Germinal center (tissue), 1 donor: ENCODE measurements around the gene SMPX.

ENCODE experiments used
- DNase-seq: peaks from one replicate; pipeline ENCODE4 v3.0.0; 2012; ENCODE audit warnings: mixed read lengths, low spot score

Gene SMPX

GRCh38 chrX:21744060-21744459 lies 13.9 kb downstream of the SMPX start:
- DNase-seq: no peak

- DNase-seq: no peak
Measured at GRCh38 chrX:21741869-21742701, 15.8 kb downstream of the SMPX start.

- no peak for DNase-seq
Measured at GRCh38 chrX:21741364-21741763, 16.6 kb downstream of the SMPX start.

- DNase-seq: no peak
Measured at GRCh38 chrX:21740329-21741274, 17.3 kb downstream of the SMPX start.

- DNase-seq: no peak
Measured at GRCh38 chrX:21738950-21739287, 19.0 kb downstream of the SMPX start.

GRCh38 chrX:21738210-21738949 lies 19.5 kb downstream of the SMPX start:
- DNase-seq: no peak

- no peak for DNase-seq
Measured at GRCh38 chrX:21735768-21736127, 22.2 kb downstream of the SMPX start.

GRCh38 chrX:21735038-21735767 lies 22.7 kb downstream of the SMPX start:
- no peak for DNase-seq

GRCh38 chrX:21734175-21734574 lies 23.7 kb downstream of the SMPX start:
- no peak for DNase-seq

- no peak for DNase-seq
Measured at GRCh38 chrX:21733705-21734104, 24.2 kb downstream of the SMPX start.

GRCh38 chrX:21730026-21730425 lies 27.9 kb downstream of the SMPX start:
- no peak for DNase-seq

GRCh38 chrX:21728276-21728968 lies 29.5 kb downstream of the SMPX start:
- DNase-seq: no peak

- DNase-seq: no peak
Measured at GRCh38 chrX:21725916-21726315, 32.0 kb downstream of the SMPX start.

- DNase-seq: peak; percentile 3
Measured at GRCh38 chrX:21725496-21725895, 32.4 kb downstream of the SMPX start.

GRCh38 chrX:21723814-21724213 lies 34.1 kb downstream of the SMPX start:
- DNase-seq: no peak

- no peak for DNase-seq
Measured at GRCh38 chrX:21723084-21723483, 34.8 kb downstream of the SMPX start.

GRCh38 chrX:21721195-21721594 lies 36.7 kb downstream of the SMPX start:
- DNase-seq: no peak

GRCh38 chrX:21718575-21718974 lies 39.3 kb downstream of the SMPX start:
- DNase-seq: no peak

- DNase-seq: no peak
Measured at GRCh38 chrX:21717802-21718201, 40.1 kb downstream of the SMPX start.

- no peak for DNase-seq
Measured at GRCh38 chrX:21715825-21716224, 42.1 kb downstream of the SMPX start.

GRCh38 chrX:21715337-21715736 lies 42.6 kb downstream of the SMPX start:
- DNase-seq: no peak
